Tibial nerve (tissue), 4 donors: Measurements from ENCODE around the gene NEDD9. TPM values are rescaled to one million over a fixed set of nuclear protein-coding genes. Genes with fewer than 3 reads are reported as not detected.

ENCODE experiments used
- DNase-seq, 2 donors: peaks; one replicate each; pipeline ENCODE4 v3.0.0-alpha.2; 2019; ENCODE audit warnings: low spot score in 2 of 2
- H3K27ac ChIP-seq, 4 donors: fragments of 200-600 bp; sonication (generic) in 3 of 4; one replicate each; pipeline ENCODE4 v1.5.1; 2017 to 2019; ENCODE audit warnings: mild to moderate bottlenecking in 1 of 4
- H3K27me3 ChIP-seq, 2 donors: fragments of 200-600 bp; sonication (generic) in 1 of 2; one replicate each; pipeline versions ENCODE4 v1.5.1 to v1.6.0; 2017 to 2019
- H3K36me3 ChIP-seq, 3 donors: fragments of 200-600 bp; sonication (generic); one replicate each; pipeline ENCODE4 v1.5.1; 2018 to 2019
- H3K4me1 ChIP-seq, 4 donors: fragments of 200-600 bp; sonication (generic) in 3 of 4; one replicate each; pipeline ENCODE4 v1.5.1; 2017 to 2019
- H3K4me3 ChIP-seq, 4 donors: fragments of 200-600 bp; sonication (generic) in 3 of 4; one replicate each; pipeline ENCODE4 v1.5.1; 2017 to 2019; ENCODE audit warnings: mild to moderate bottlenecking in 1 of 4, moderate library complexity in 1 of 4
- H3K9me3 ChIP-seq, 4 donors: fragments of 200-600 bp; sonication (generic) in 3 of 4; one replicate each; pipeline ENCODE4 v1.5.1; 2017 to 2019
- CTCF ChIP-seq, 5 experiments: fragments of 200-600 bp in 3 of 5; fragments of 450-650 bp in 2 of 5; sonication (generic) in 3 of 5; IDR thresholded peaks; one replicate each; pipeline ENCODE4 v1.5.1; 2016 to 2019; ENCODE audit warnings: antibody characterized with exemption in 5 of 5, mild to moderate bottlenecking in 3 of 5, moderate library complexity in 2 of 5
- EP300 ChIP-seq, 2 donors: sonication (generic); formaldehyde crosslinking; IDR thresholded peaks; one replicate each; pipeline ENCODE4 v1.6.1; 2017; ENCODE audit warnings: antibody characterized with exemption in 2 of 2, mild to moderate bottlenecking in 1 of 2
- POLR2A ChIP-seq, 2 donors: fragments of 450-650 bp; IDR thresholded peaks; one replicate each; pipeline ENCODE4 v1.6.1; 2017; ENCODE audit warnings: antibody characterized with exemption in 2 of 2, mild to moderate bottlenecking in 2 of 2, moderate library complexity in 2 of 2
- WGBS, 2 donors: methylation state at CpG; one replicate each; pipeline ENCODE4 v1.1.5; 2018; 5-methylcytosine and 5-hydroxymethylcytosine counted together
- total RNA-seq, 4 donors: library from RNA; depleted of rRNA; stranded (reverse); fragments of >200 nt; gene quantifications; one replicate each; pipeline ENCODE4 v1.1.0, GENCODE V29; 2016

NEDD9 gene
- total RNA-seq, 4 donors from 2014 or later, result 107 to 205 (median 130) TPM

GRCh38 chr6:11172501-11173327, 59.8 kb downstream of the NEDD9 start:
- 27 to 36% methylated on average over 17 of the region's 17 CpGs for WGBS, 2 donors
- Histone ChIP-seq H3K4me1 (peaks cover 0 to 9% (median 3%) of the 10 kb centered on the region in 4 donors), H3K27me3 (no peaks in the 10 kb centered on the region), H3K27ac (peak overlapping the region in 2 of 4 donors; percentile 13 to 22), H3K9me3 (no peaks in the 10 kb centered on the region), H3K4me3 (no peak overlapping the region), H3K36me3 (no peaks in the 10 kb centered on the region)
- TF ChIP-seq EP300 (IDR thresholded peaks at IDR 0.05) (peak in 1 of 2 donors; percentile 19), CTCF (IDR thresholded peaks at IDR 0.05) (peak; percentile 79 to 91 (median 85)), POLR2A (IDR thresholded peaks at IDR 0.05) (no peak)
- DNase-seq, result peak; percentile 64 to 82

GRCh38 chr6:11171952-11172351, 60.5 kb downstream of the NEDD9 start:
- TF ChIP-seq EP300 (IDR thresholded peaks at IDR 0.05) (no peak), POLR2A (IDR thresholded peaks at IDR 0.05) (no peak), CTCF (IDR thresholded peaks at IDR 0.05) (no peak)
- no peak overlapping the region for H3K4me3 ChIP-seq
- no peaks in the 10 kb centered on the region for H3K36me3 ChIP-seq
- 95 to 96% methylated on average over 13 of the region's 13 CpGs for WGBS, 2 donors
- no peak overlapping the region for H3K27ac ChIP-seq
- peaks cover 0 to 9% (median 3%) of the 10 kb centered on the region in 4 donors for H3K4me1 ChIP-seq
- no peaks in the 10 kb centered on the region for H3K9me3 ChIP-seq
- H3K27me3 ChIP-seq, result no peaks in the 10 kb centered on the region
- no peak for DNase-seq

GRCh38 chr6:11168091-11168635, 64.3 kb downstream of the NEDD9 start:
- Histone ChIP-seq H3K4me3 (no peak overlapping the region), H3K36me3 (no peaks in the 10 kb centered on the region), H3K27ac (no peak overlapping the region), H3K27me3 (no peaks in the 10 kb centered on the region), H3K9me3 (no peaks in the 10 kb centered on the region), H3K4me1 (peaks cover 0 to 9% (median 3%) of the 10 kb centered on the region in 4 donors)
- TF ChIP-seq EP300 (IDR thresholded peaks at IDR 0.05), result no peak
- no peak for TF ChIP-seq CTCF (IDR thresholded peaks at IDR 0.05)
- no peak for TF ChIP-seq POLR2A (IDR thresholded peaks at IDR 0.05)
- no peak for DNase-seq
- 63 to 67% methylated on average over 7 of the region's 7 CpGs for WGBS, 2 donors

- Histone ChIP-seq H3K27me3 (no peaks in the 10 kb centered on the region), H3K27ac (no peak overlapping the region), H3K4me1 (no peaks in the 10 kb centered on the region), H3K36me3 (no peaks in the 10 kb centered on the region), H3K4me3 (no peak overlapping the region), H3K9me3 (no peaks in the 10 kb centered on the region)
- DNase-seq, result no peak
- WGBS, 2 donors, result 68 to 98% methylated on average over 4 of the region's 4 CpGs
- TF ChIP-seq POLR2A (IDR thresholded peaks at IDR 0.05), result no peak
- TF ChIP-seq EP300 (IDR thresholded peaks at IDR 0.05), result no peak
- TF ChIP-seq CTCF (IDR thresholded peaks at IDR 0.05), result no peak
These were observed 65.5 kb downstream of the NEDD9 start for GRCh38 chr6:11166948-11167347.
